Keratinocyte (primary cell): ENCODE results near the gene TP53BP1. TPM values are rescaled to one million over a fixed set of nuclear protein-coding genes. Genes with fewer than 3 reads are reported as not detected.

Experiments used
- DNase-seq: peaks from one replicate; pipeline ENCODE4 v3.0.0-alpha.2; 2011; ENCODE audit warnings: low read depth, missing footprints, low spot score
- FAIRE-seq: peaks from 2 replicates; lab custom pipeline; 2011; peaks lifted over from hg19 to GRCh38; lab: Jason Lieb, UNC
- H2AFZ ChIP-seq: 2 replicates; pipeline ENCODE4 v1.6.0; 2012; ENCODE audit warnings: low read length, control low read depth, inconsistent platforms; ENCODE audit not compliant: control insufficient read depth
- H3K27ac ChIP-seq: 2 replicates; pipeline ENCODE4 v1.5.1; 2011; ENCODE audit warnings: low read length; ENCODE audit not compliant: control insufficient read depth, insufficient read depth
- H3K27me3 ChIP-seq: 3 replicates; pipeline ENCODE4 v1.6.0; 2011; ENCODE audit warnings: low read length; ENCODE audit not compliant: control insufficient read depth, insufficient read depth; ENCODE audit errors: extremely low read depth
- H3K36me3 ChIP-seq, 2 experiments: 2 replicates in 1 of 2; 3 replicates in 1 of 2; pipeline ENCODE4 v1.5.1; 2011; ENCODE audit warnings: low read length in 2 of 2, mild to moderate bottlenecking in 1 of 2; ENCODE audit not compliant: control insufficient read depth in 2 of 2, insufficient read depth in 2 of 2; ENCODE audit errors: extremely low read depth in 1 of 2
- H3K4me1 ChIP-seq: 3 replicates; pipeline ENCODE4 v1.5.1; 2011; ENCODE audit warnings: low read length; ENCODE audit not compliant: control insufficient read depth, insufficient read depth; ENCODE audit errors: extremely low read depth
- H3K4me2 ChIP-seq: 3 replicates; pipeline ENCODE4 v1.6.0; 2011; ENCODE audit warnings: low read depth, low read length; ENCODE audit not compliant: control insufficient read depth, insufficient read depth; ENCODE audit errors: extremely low read depth
- H3K4me3 ChIP-seq, 3 experiments: fragments of 200-600 bp in 1 of 3; sonication (generic) in 1 of 3; 2 replicates in 2 of 3; 3 replicates in 1 of 3; pipeline ENCODE4 v1.5.1; 2011 to 2016; ENCODE audit warnings: low read length in 3 of 3, mild to moderate bottlenecking in 3 of 3, control low read depth in 2 of 3, inconsistent platforms in 1 of 3, low read depth in 1 of 3, mixed read lengths in 1 of 3, mixed run types in 1 of 3, moderate library complexity in 1 of 3; ENCODE audit not compliant: control insufficient read depth in 2 of 3, insufficient read depth in 2 of 3; ENCODE audit errors: extremely low read depth in 1 of 3
- H3K79me2 ChIP-seq: 2 replicates; pipeline ENCODE4 v1.6.0; 2012; ENCODE audit warnings: low read length; ENCODE audit not compliant: control insufficient read depth, insufficient read depth
- H3K9ac ChIP-seq: 3 replicates; pipeline ENCODE4 v1.6.0; 2011; ENCODE audit warnings: low read length; ENCODE audit not compliant: control insufficient read depth, insufficient read depth; ENCODE audit errors: extremely low read depth
- H3K9me1 ChIP-seq: 3 replicates; pipeline ENCODE4 v1.6.0; 2011; ENCODE audit warnings: low read length; ENCODE audit not compliant: control insufficient read depth, insufficient read depth; ENCODE audit errors: extremely low read depth
- H3K9me3 ChIP-seq: 2 replicates; pipeline ENCODE4 v1.5.1; 2012; ENCODE audit warnings: low read depth, low read length; ENCODE audit not compliant: control insufficient read depth
- H4K20me1 ChIP-seq: 3 replicates; pipeline ENCODE4 v1.6.0; 2011; ENCODE audit warnings: low read length; ENCODE audit not compliant: control insufficient read depth, insufficient read depth; ENCODE audit errors: extremely low read depth
- EZH2 ChIP-seq: IDR thresholded peaks from one replicate; pipeline ENCODE4 v1.6.1; 2012; ENCODE audit warnings: inconsistent platforms, mild to moderate bottlenecking, low read length, moderate library complexity
- dilution Hi-C: fragments of 300-500 bp; cut with MboI; formaldehyde crosslinking; loops from one replicate; pipeline ENCODE4 v1.7.0; 2020; ENCODE audit warnings: low sequenced_read_pairs; ENCODE audit not compliant: extremely low pct_ligation_motif_present
- polyA plus RNA-seq, 5 experiments: library from polyadenylated mRNA; depleted of rRNA in 3 of 5; stranded (reverse) in 3 of 5; stranded (forward) in 1 of 5; unstranded in 1 of 5; fragments of >200 nt; gene quantifications; 1 replicate in 1 of 5; 2 replicates in 3 of 5; 3 replicates in 1 of 5; pipeline versions ENCODE4 v1.2.1 to v1.2.3, GENCODE V29; 2011 to 2012; ENCODE audit warnings: missing spikeins in 2 of 5, low read depth in 1 of 5, low replicate concordance in 1 of 5
- TF ChIP-seq, protein P1 (sequence below), 3 experiments: IDR thresholded peaks in 1 of 3; conservative IDR thresholded peaks in 1 of 3; optimal IDR thresholded peaks in 1 of 3; 2 replicates in 2 of 3; 3 replicates in 1 of 3; pipeline versions ENCODE3 to v1.5.1; 2011; ENCODE audit warnings: low read length in 3 of 3, mild to moderate bottlenecking in 3 of 3, moderate library complexity in 2 of 3, control low read depth in 1 of 3, inconsistent platforms in 1 of 3; ENCODE audit not compliant: insufficient read depth in 2 of 3; ENCODE audit errors: extremely low read depth in 1 of 3

Gene TP53BP1
- polyA plus RNA-seq, 1 donor (not counting 4 experiments of a cell fraction or from before 2014, with no cell fraction given) = 30.7 TPM

DNA sequence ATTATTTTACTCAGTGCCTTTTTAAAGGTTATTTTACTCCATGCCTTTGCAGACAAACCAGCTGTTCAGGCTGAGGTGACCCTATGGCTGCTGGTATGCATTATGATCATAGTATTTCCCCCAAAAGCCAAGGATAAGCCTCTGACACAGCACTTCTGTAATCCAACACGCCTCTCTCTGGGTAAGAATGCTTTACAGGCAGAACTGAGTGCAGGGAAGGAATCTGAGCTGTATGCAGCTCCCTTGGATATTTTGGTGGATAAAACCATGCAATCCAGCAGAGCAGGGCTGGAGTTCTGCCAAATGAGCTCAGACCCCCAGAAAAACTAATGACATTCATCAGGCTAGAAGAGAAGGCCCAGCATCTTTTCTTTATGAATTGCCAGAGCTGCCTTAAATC, 12.8 kb upstream of the TP53BP1 start:
- no peaks in the 10 kb centered on the region for H3K27me3 ChIP-seq
- H3K27ac ChIP-seq = no peak overlapping the region
- dilution Hi-C loops = no loop called here
- no peak overlapping the region for H3K4me3 ChIP-seq
- no peaks in the 10 kb centered on the region for H3K36me3 ChIP-seq
- DNase-seq (no peak), FAIRE-seq (no peak)
- H3K4me1 ChIP-seq = peaks cover 5% of the 10 kb centered on the region
- no peak overlapping the region for H2AFZ ChIP-seq
- H3K9me3 ChIP-seq = no peaks in the 10 kb centered on the region
- H4K20me1 ChIP-seq = no peaks in the 10 kb centered on the region
- no peak overlapping the region for H3K9ac ChIP-seq
- no peak for TF ChIP-seq EZH2
- TF ChIP-seq, protein P1, sequence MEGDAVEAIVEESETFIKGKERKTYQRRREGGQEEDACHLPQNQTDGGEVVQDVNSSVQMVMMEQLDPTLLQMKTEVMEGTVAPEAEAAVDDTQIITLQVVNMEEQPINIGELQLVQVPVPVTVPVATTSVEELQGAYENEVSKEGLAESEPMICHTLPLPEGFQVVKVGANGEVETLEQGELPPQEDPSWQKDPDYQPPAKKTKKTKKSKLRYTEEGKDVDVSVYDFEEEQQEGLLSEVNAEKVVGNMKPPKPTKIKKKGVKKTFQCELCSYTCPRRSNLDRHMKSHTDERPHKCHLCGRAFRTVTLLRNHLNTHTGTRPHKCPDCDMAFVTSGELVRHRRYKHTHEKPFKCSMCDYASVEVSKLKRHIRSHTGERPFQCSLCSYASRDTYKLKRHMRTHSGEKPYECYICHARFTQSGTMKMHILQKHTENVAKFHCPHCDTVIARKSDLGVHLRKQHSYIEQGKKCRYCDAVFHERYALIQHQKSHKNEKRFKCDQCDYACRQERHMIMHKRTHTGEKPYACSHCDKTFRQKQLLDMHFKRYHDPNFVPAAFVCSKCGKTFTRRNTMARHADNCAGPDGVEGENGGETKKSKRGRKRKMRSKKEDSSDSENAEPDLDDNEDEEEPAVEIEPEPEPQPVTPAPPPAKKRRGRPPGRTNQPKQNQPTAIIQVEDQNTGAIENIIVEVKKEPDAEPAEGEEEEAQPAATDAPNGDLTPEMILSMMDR (optimal IDR thresholded peaks at IDR 0.05 in 1 of 3, IDR thresholded peaks at IDR 0.05 in 1 of 3, conservative IDR thresholded peaks at IDR 0.05 in 1 of 3; ENCODE audit: extremely low read depth in 1 of 3, insufficient read depth in 2 of 3, low read length in 3 of 3) = no peak
- no peak overlapping the region for H3K4me2 ChIP-seq
- H3K9me1 ChIP-seq = no peaks in the 10 kb centered on the region
- H3K79me2 ChIP-seq = no peaks in the 10 kb centered on the region

DNA sequence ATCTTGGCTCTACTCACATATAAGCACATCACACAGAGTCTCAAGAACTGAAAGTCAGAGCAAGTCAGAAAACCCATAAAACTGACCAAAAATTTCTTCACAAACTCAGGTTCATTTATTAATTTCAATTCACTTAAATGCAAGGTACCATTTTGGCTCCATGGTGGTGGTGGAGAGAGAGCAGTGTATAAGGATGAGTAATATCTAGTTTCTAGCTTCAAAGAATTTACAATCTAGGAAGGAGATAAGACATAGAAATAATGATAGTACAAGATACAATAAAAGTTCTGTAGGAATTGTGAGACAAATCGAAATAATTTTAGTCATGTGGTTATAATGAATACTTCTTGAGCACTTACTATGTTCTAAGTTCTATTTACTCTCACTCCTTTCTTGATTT, 6.7 kb upstream of the TP53BP1 start:
- DNase-seq (no peak), FAIRE-seq (no peak)
- TF ChIP-seq, protein P1 (optimal IDR thresholded peaks at IDR 0.05 in 1 of 3, IDR thresholded peaks at IDR 0.05 in 1 of 3, conservative IDR thresholded peaks at IDR 0.05 in 1 of 3; ENCODE audit: extremely low read depth in 1 of 3, insufficient read depth in 2 of 3, low read length in 3 of 3) = no peak
- TF ChIP-seq EZH2 = no peak

More for the DNA sequence above, 6.7 kb upstream of the TP53BP1 start:
- Histone ChIP-seq H3K9me1 (no peaks in the 10 kb centered on the region), H4K20me1 (no peaks in the 10 kb centered on the region), H2AFZ (no peak overlapping the region), H3K27me3 (no peaks in the 10 kb centered on the region), H3K9ac (no peak overlapping the region), H3K4me3 (no peak overlapping the region), H3K4me2 (no peak overlapping the region), H3K4me1 (no peaks in the 10 kb centered on the region), H3K79me2 (no peaks in the 10 kb centered on the region), H3K27ac (no peak overlapping the region), H3K9me3 (no peaks in the 10 kb centered on the region), H3K36me3 (no peaks in the 10 kb centered on the region)
- dilution Hi-C loops = no loop called here
